ENCODE data around the gene CNTNAP2.
"Not testable (repeated sequence)": the region's sequence is repeated elsewhere in the genome, so short reads cannot be mapped to it uniquely, and the experiment has no call there.

CNTNAP2 gene

DNA sequence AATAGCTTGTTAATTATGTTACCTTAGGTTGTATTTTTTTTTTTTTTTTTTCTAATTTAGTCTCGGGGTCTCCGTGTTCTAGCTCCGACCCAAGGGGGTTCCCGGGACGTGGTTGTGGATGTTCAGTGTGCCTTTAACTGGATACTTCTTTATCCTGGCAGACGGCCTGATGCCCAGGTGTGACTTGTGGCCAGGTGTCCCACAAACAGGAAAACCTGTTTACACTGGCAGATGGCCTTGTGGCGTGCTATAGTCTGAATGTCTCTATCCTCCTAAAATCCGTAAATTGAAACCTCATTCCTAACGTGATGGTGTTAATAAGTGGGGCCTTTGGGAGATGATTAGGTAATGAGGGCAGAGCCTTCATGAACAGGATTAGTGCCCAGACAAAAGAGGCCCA lies 1927.6 kb downstream of the CNTNAP2 start:
- H3K4me3 ChIP-seq (ENCODE audit: low read length in 2 of 2) = no peak overlapping the region
- H3K27me3 ChIP-seq (ENCODE audit: control insufficient read depth in 2 of 2, insufficient read depth in 2 of 2, low read length in 2 of 2) = no peaks in the 10 kb centered on the region
- H3K9ac ChIP-seq (ENCODE audit: low read depth in 1 of 2, low read length in 2 of 2) = no peak overlapping the region
- H3K36me3 ChIP-seq (ENCODE audit: control insufficient read depth in 2 of 2, insufficient read depth in 2 of 2, low read length in 2 of 2) = no peaks in the 10 kb centered on the region
- H3K27ac ChIP-seq (ENCODE audit: low read depth in 2 of 2, low read length in 2 of 2) = no peak overlapping the region
- H3K9me3 ChIP-seq (ENCODE audit: control insufficient read depth in 2 of 2, low read length in 2 of 2) = no peaks in the 10 kb centered on the region
- H3K4me1 ChIP-seq (ENCODE audit: control insufficient read depth in 2 of 2, insufficient read depth in 2 of 2, low read length in 2 of 2) = no peaks in the 10 kb centered on the region

- H3K27me3 ChIP-seq (ENCODE audit: control insufficient read depth in 2 of 2, insufficient read depth in 2 of 2, low read length in 2 of 2) = no peaks in the 10 kb centered on the region
- no peak overlapping the region for H3K9ac ChIP-seq (ENCODE audit: low read depth in 1 of 2, low read length in 2 of 2)
- no peaks in the 10 kb centered on the region for H3K36me3 ChIP-seq (ENCODE audit: control insufficient read depth in 2 of 2, insufficient read depth in 2 of 2, low read length in 2 of 2)
- H3K9me3 ChIP-seq (ENCODE audit: control insufficient read depth in 2 of 2, low read length in 2 of 2) = no peaks in the 10 kb centered on the region
- no peak overlapping the region for H3K27ac ChIP-seq (ENCODE audit: low read depth in 2 of 2, low read length in 2 of 2)
- H3K4me3 ChIP-seq (ENCODE audit: low read length in 2 of 2) = no peak overlapping the region
- no peaks in the 10 kb centered on the region for H3K4me1 ChIP-seq (ENCODE audit: control insufficient read depth in 2 of 2, insufficient read depth in 2 of 2, low read length in 2 of 2)
Observed at GRCh38 chr7:148045521-148045920, 1928.9 kb downstream of the CNTNAP2 start.

- Histone ChIP-seq H3K4me3 (ENCODE audit: low read length in 2 of 2) (no peak overlapping the region), H3K36me3 (ENCODE audit: control insufficient read depth in 2 of 2, insufficient read depth in 2 of 2, low read length in 2 of 2) (no peaks in the 10 kb centered on the region), H3K9me3 (ENCODE audit: control insufficient read depth in 2 of 2, low read length in 2 of 2) (no peaks in the 10 kb centered on the region), H3K27me3 (ENCODE audit: control insufficient read depth in 2 of 2, insufficient read depth in 2 of 2, low read length in 2 of 2) (no peaks in the 10 kb centered on the region), H3K4me1 (ENCODE audit: control insufficient read depth in 2 of 2, insufficient read depth in 2 of 2, low read length in 2 of 2) (no peaks in the 10 kb centered on the region), H3K27ac (ENCODE audit: low read depth in 2 of 2, low read length in 2 of 2) (no peak overlapping the region), H3K9ac (ENCODE audit: low read depth in 1 of 2, low read length in 2 of 2) (no peak overlapping the region)
Observed at GRCh38 chr7:148049068-148049467, 1932.5 kb downstream of the CNTNAP2 start.

- no peaks in the 10 kb centered on the region for H3K4me1 ChIP-seq (ENCODE audit: control insufficient read depth in 2 of 2, insufficient read depth in 2 of 2, low read length in 2 of 2)
- H3K27ac ChIP-seq (ENCODE audit: low read depth in 2 of 2, low read length in 2 of 2) = no peak overlapping the region
- H3K4me3 ChIP-seq (ENCODE audit: low read length in 2 of 2) = no peak overlapping the region
- no peak overlapping the region for H3K9ac ChIP-seq (ENCODE audit: low read depth in 1 of 2, low read length in 2 of 2)
- H3K36me3 ChIP-seq (ENCODE audit: control insufficient read depth in 2 of 2, insufficient read depth in 2 of 2, low read length in 2 of 2) = no peaks in the 10 kb centered on the region
- H3K9me3 ChIP-seq (ENCODE audit: control insufficient read depth in 2 of 2, low read length in 2 of 2) = no peaks in the 10 kb centered on the region
- no peaks in the 10 kb centered on the region for H3K27me3 ChIP-seq (ENCODE audit: control insufficient read depth in 2 of 2, insufficient read depth in 2 of 2, low read length in 2 of 2)
Observed at GRCh38 chr7:148050492-148051158, 1934.0 kb downstream of the CNTNAP2 start.

DNA sequence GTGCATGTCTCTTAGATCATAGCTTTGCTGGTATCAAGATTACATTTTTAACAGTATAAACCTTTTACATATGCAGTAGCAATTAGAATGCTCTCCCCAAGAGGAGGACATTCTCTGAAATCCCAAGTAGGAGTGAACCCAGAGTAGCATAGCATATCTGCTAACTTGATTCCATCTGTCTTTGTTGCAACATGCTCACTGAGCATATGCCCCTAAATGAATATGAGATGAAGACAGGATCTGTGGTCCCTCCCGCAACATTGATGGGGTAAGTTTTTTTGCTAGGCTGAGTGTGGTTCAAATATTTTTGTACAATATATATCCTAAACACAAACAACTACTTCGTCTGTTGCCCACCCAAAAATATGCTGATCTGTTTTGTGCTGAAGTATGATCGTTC lies 1939.8 kb downstream of the CNTNAP2 start:
- Histone ChIP-seq H3K27me3 (ENCODE audit: control insufficient read depth in 2 of 2, insufficient read depth in 2 of 2, low read length in 2 of 2) (no peaks in the 10 kb centered on the region), H3K36me3 (ENCODE audit: control insufficient read depth in 2 of 2, insufficient read depth in 2 of 2, low read length in 2 of 2) (no peaks in the 10 kb centered on the region), H3K27ac (ENCODE audit: low read depth in 2 of 2, low read length in 2 of 2) (no peak overlapping the region), H3K4me1 (ENCODE audit: control insufficient read depth in 2 of 2, insufficient read depth in 2 of 2, low read length in 2 of 2) (no peaks in the 10 kb centered on the region), H3K4me3 (ENCODE audit: low read length in 2 of 2) (no peak overlapping the region), H3K9me3 (ENCODE audit: control insufficient read depth in 2 of 2, low read length in 2 of 2) (no peaks in the 10 kb centered on the region), H3K9ac (ENCODE audit: low read depth in 1 of 2, low read length in 2 of 2) (no peak overlapping the region)

DNA sequence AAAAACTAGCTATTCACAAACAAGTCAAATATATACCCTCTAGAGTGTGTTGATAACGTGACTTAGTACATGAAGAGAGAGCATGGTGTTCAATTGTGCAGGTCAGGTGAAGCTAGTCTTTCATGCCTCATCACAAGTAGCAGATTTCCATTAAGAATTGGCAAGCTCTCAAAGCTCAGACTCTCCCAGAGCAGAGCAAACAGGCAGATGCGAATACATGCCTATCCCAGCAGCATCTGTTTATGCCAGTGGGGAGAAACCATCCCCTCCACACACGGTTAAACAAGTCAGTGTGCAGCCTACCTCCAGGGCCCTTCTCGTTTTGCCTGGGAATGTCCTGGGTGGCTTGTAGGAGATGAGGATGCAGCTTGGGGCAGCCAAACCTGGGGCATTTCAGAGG lies 1941.5 kb downstream of the CNTNAP2 start:
- H3K27me3 ChIP-seq (ENCODE audit: control insufficient read depth in 2 of 2, insufficient read depth in 2 of 2, low read length in 2 of 2) = no peaks in the 10 kb centered on the region
- no peak overlapping the region for H3K9ac ChIP-seq (ENCODE audit: low read depth in 1 of 2, low read length in 2 of 2)
- H3K9me3 ChIP-seq (ENCODE audit: control insufficient read depth in 2 of 2, low read length in 2 of 2) = no peaks in the 10 kb centered on the region
- H3K4me3 ChIP-seq (ENCODE audit: low read length in 2 of 2) = no peak overlapping the region
- no peaks in the 10 kb centered on the region for H3K36me3 ChIP-seq (ENCODE audit: control insufficient read depth in 2 of 2, insufficient read depth in 2 of 2, low read length in 2 of 2)
- no peaks in the 10 kb centered on the region for H3K4me1 ChIP-seq (ENCODE audit: control insufficient read depth in 2 of 2, insufficient read depth in 2 of 2, low read length in 2 of 2)
- no peak overlapping the region for H3K27ac ChIP-seq (ENCODE audit: low read depth in 2 of 2, low read length in 2 of 2)

DNA sequence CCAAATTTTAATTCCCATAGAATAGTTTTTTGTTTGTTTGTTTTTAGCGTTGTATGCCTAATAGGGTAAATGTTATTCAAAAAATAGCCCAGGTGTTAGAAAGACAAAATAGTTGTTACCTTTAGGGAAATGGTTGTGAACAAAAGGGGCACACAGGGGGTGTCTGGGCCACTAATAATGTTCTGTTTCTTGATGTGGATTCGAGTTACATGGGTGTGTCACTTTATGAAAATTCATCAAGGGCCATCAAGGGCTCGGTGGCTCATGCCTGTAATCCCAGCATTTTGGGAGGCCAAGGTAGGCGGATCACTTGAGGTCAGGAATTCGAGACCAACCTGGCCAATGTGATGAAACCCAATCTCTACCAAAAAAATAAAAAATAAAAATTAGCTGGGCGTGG lies 1942.2 kb downstream of the CNTNAP2 start:
- no peaks in the 10 kb centered on the region for H3K4me1 ChIP-seq (ENCODE audit: control insufficient read depth in 2 of 2, insufficient read depth in 2 of 2, low read length in 2 of 2)
- no peak overlapping the region for H3K9ac ChIP-seq (ENCODE audit: low read depth in 1 of 2, low read length in 2 of 2)
- no peak overlapping the region for H3K27ac ChIP-seq (ENCODE audit: low read depth in 2 of 2, low read length in 2 of 2)
- no peaks in the 10 kb centered on the region for H3K27me3 ChIP-seq (ENCODE audit: control insufficient read depth in 2 of 2, insufficient read depth in 2 of 2, low read length in 2 of 2)
- no peak overlapping the region for H3K4me3 ChIP-seq (ENCODE audit: low read length in 2 of 2)
- H3K9me3 ChIP-seq (ENCODE audit: control insufficient read depth in 2 of 2, low read length in 2 of 2) = no peaks in the 10 kb centered on the region
- no peaks in the 10 kb centered on the region for H3K36me3 ChIP-seq (ENCODE audit: control insufficient read depth in 2 of 2, insufficient read depth in 2 of 2, low read length in 2 of 2)

- Histone ChIP-seq H3K4me1 (ENCODE audit: control insufficient read depth in 2 of 2, insufficient read depth in 2 of 2, low read length in 2 of 2) (no peaks in the 10 kb centered on the region), H3K27me3 (ENCODE audit: control insufficient read depth in 2 of 2, insufficient read depth in 2 of 2, low read length in 2 of 2) (no peaks in the 10 kb centered on the region), H3K36me3 (ENCODE audit: control insufficient read depth in 2 of 2, insufficient read depth in 2 of 2, low read length in 2 of 2) (no peaks in the 10 kb centered on the region), H3K4me3 (ENCODE audit: low read length in 2 of 2) (no peak overlapping the region), H3K9ac (ENCODE audit: low read depth in 1 of 2, low read length in 2 of 2) (no peak overlapping the region), H3K27ac (ENCODE audit: low read depth in 2 of 2, low read length in 2 of 2) (no peak overlapping the region), H3K9me3 (ENCODE audit: control insufficient read depth in 2 of 2, low read length in 2 of 2) (no peaks in the 10 kb centered on the region)
Observed at GRCh38 chr7:148060724-148061123, 1944.1 kb downstream of the CNTNAP2 start.

DNA sequence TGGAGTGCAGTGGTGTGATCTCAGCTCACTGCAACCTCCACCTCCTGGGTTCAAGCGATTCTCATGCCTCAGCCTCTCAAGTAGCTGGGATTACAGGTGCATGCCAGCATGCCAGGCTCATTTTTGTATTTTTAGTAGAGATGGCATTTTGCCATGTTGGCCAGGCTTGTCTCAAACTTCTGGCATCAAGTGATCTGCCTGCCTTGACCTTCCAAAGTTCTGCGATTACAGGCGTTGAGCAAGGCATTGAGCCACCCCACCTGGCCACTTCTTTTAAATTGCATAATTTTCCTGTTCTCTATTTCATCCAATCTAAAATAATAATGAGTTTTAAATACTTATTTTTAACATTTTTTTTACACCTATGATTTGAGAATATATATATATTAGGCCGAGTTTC lies 1961.5 kb downstream of the CNTNAP2 start:
- not testable (repeated sequence) for H3K4me3 ChIP-seq (ENCODE audit: low read length in 2 of 2); H3K9ac ChIP-seq (ENCODE audit: low read depth in 1 of 2, low read length in 2 of 2); H3K27ac ChIP-seq (ENCODE audit: low read depth in 2 of 2, low read length in 2 of 2); H3K9me3 ChIP-seq (ENCODE audit: control insufficient read depth in 2 of 2, low read length in 2 of 2); H3K36me3 ChIP-seq (ENCODE audit: control insufficient read depth in 2 of 2, insufficient read depth in 2 of 2, low read length in 2 of 2); H3K4me1 ChIP-seq (ENCODE audit: control insufficient read depth in 2 of 2, insufficient read depth in 2 of 2, low read length in 2 of 2); H3K27me3 ChIP-seq (ENCODE audit: control insufficient read depth in 2 of 2, insufficient read depth in 2 of 2, low read length in 2 of 2)

DNA sequence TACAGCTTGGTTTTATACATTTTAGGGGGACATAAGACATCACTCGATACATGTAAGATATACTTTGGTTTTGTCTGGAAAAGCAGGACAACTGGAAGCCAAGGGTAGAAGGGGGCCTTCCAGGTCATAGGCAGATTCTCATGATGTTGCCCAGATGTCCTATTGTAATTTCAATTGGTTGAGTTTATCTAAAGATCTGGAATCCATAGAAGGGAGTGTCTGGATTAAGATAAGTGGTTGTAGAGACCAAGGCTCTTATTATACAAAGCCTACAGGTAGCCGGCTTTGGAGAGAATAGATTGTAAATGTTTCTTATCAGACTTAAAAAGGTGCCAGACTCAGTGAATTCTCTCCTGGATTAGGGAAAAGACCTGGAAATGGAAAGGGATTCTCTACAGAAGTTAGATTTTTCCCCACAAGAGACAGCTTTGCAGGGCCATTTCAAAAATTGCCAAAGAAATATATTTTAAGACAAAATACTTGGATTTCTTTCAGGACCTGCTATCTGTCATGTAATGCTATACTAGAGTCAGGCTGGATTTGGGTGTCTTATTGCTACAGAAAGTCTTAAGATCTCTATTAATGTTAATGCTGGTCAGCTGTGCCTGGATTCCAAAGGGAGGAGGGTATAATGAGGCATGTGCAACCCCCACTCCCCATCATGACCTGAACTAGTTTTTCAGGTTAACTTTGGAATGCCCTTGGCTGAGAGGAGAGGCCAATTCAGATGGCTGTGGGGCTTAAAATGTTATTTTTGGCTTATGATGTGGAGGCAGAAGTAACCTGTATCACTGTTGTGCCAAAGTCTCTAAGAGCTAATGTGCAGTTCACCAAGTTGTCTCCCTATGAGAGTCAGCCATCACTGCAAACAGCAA lies 1962.8 kb downstream of the CNTNAP2 start:
- no peak overlapping the region for H3K4me3 ChIP-seq (ENCODE audit: low read length in 2 of 2)
- H3K36me3 ChIP-seq (ENCODE audit: control insufficient read depth in 2 of 2, insufficient read depth in 2 of 2, low read length in 2 of 2) = no peaks in the 10 kb centered on the region
- no peaks in the 10 kb centered on the region for H3K27me3 ChIP-seq (ENCODE audit: control insufficient read depth in 2 of 2, insufficient read depth in 2 of 2, low read length in 2 of 2)
- no peak overlapping the region for H3K27ac ChIP-seq (ENCODE audit: low read depth in 2 of 2, low read length in 2 of 2)
- no peak overlapping the region for H3K9ac ChIP-seq (ENCODE audit: low read depth in 1 of 2, low read length in 2 of 2)
- H3K9me3 ChIP-seq (ENCODE audit: control insufficient read depth in 2 of 2, low read length in 2 of 2) = no peaks in the 10 kb centered on the region
- no peaks in the 10 kb centered on the region for H3K4me1 ChIP-seq (ENCODE audit: control insufficient read depth in 2 of 2, insufficient read depth in 2 of 2, low read length in 2 of 2)
